Activated naive CD8-positive, alpha-beta T cell treated with anti-CD3 and anti-CD28 coated beads, Interleukin-2, amount 50 U/mL, for 24 hours (primary cell): ENCODE results near the gene WBP11.

Experiments
- ATAC-seq: fragments of 150-1000 bp; cut with Tn5 transposase; one replicate; pipeline ENCODE4 v1.10.0; 2021
- DNase-seq: peaks from one replicate; pipeline ENCODE4 v3.0.0; 2021
- H3K27ac Mint-ChIP-seq: one replicate; pipeline ENCODE4 v1.8.0; 2021; ENCODE audit warnings: mild to moderate bottlenecking, mixed read lengths
- H3K27me3 Mint-ChIP-seq: one replicate; pipeline ENCODE4 v1.8.0; 2021; ENCODE audit warnings: mixed read lengths
- H3K36me3 Mint-ChIP-seq: one replicate; pipeline ENCODE4 v1.8.0; 2021; ENCODE audit warnings: low read depth, mixed read lengths
- H3K4me1 Mint-ChIP-seq: one replicate; pipeline ENCODE4 v1.8.0; 2021; ENCODE audit warnings: mixed read lengths
- H3K4me3 Mint-ChIP-seq: one replicate; pipeline ENCODE4 v1.8.0; 2021; ENCODE audit warnings: mild to moderate bottlenecking, moderate library complexity, mixed read lengths
- H3K9me3 Mint-ChIP-seq: one replicate; pipeline ENCODE4 v1.8.0; 2021; ENCODE audit warnings: mixed read lengths

WBP11 gene

DNA sequence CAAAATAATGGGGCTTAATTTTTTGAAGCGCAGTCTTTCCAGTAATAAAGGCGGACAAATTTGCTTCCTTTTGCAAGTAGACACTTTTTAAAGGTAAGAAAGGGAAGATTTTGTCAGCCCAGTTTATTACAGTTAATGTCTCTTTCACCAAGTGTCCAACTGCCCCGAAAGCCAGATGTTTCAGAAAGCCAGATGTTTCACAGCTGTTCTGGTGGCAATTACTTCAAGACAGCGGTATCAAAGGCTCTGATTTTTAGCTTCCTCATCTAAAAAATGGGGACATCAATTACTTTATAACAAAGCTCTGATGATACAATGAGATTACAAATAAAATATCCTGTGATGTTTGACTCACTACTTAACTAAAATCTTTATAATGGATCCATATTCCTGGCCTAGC is 1.0 kb downstream of the WBP11 start:
- Mint-ChIP-seq H3K27me3 (no peaks in the 10 kb centered on the region), H3K36me3 (peaks cover 30% of the 10 kb centered on the region), H3K27ac (no peak overlapping the region), H3K9me3 (no peaks in the 10 kb centered on the region), H3K4me1 (peaks cover 21% of the 10 kb centered on the region), H3K4me3 (no peak overlapping the region)
- no peak for DNase-seq
- no peak for ATAC-seq

DNA sequence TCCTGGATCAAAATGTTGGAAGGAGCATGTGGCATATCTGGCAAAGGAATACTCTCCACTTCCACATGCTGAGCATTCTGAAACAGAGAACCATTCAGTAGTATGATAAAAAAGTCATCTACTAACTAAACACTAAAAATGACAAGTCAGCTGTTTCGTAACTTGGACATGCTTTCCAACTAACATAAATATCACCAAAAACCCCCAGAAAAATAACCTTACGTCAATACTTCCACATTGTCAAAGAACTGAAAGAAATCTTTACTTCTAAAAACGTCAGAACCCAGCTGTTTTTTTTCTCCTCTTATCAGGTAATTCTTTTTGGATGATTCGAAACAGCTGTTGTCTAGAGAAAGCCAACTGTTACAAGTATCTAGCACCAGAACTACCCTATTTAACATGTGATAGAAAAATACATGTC is 8.2 kb downstream of the WBP11 start:
- no peak for ATAC-seq
- Mint-ChIP-seq H3K4me3 (no peak overlapping the region), H3K36me3 (peaks cover 63% of the 10 kb centered on the region), H3K4me1 (no peaks in the 10 kb centered on the region), H3K27me3 (no peaks in the 10 kb centered on the region), H3K27ac (peak overlapping the region; percentile 24), H3K9me3 (no peaks in the 10 kb centered on the region)
- DNase-seq: no peak

DNA sequence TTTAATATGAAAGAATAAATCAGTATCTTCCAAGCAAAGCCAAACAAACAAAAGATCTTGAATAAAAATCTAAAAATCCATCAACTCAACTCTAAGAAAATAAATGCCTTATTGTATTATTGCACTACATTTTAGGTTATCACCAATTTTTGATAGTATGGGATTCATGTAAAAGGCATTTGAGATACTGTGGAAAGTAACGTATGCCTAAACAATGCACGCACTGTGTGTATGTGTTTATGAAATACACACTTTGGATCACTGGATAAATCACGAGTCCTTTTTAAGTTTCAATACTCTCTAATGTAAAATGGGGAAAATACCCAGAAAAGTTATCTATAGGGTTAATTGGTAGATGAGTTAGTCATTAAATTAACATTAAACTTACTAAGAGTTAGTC is 17.7 kb downstream of the WBP11 start:
- no peak overlapping the region for H3K4me3 Mint-ChIP-seq
- H3K4me1 Mint-ChIP-seq: no peaks in the 10 kb centered on the region
- H3K36me3 Mint-ChIP-seq: peaks cover 49% of the 10 kb centered on the region
- ATAC-seq: no peak
- no peaks in the 10 kb centered on the region for H3K9me3 Mint-ChIP-seq
- no peak overlapping the region for H3K27ac Mint-ChIP-seq
- DNase-seq: no peak
- no peaks in the 10 kb centered on the region for H3K27me3 Mint-ChIP-seq

DNA sequence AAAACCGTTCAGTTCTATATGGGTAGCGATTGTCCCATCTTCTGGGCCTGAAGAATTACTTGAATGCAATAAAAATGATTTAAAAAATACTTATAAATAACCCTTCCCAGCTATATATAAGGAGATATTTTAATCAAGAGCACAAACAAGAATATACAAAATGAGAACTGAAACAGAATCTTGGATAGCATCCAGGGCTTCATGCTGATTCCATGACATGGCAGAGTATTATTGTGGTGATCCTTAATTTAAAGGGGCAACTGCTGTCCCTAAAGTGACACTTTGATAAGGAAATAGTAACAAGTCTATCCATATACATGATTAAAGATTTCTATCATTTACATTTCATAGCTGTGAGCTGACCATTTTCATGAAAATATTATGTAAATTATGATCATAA is 18.8 kb downstream of the WBP11 start:
- Mint-ChIP-seq H3K27ac (no peak overlapping the region), H3K9me3 (no peaks in the 10 kb centered on the region), H3K36me3 (peaks cover 38% of the 10 kb centered on the region), H3K27me3 (no peaks in the 10 kb centered on the region), H3K4me3 (no peak overlapping the region), H3K4me1 (no peaks in the 10 kb centered on the region)
- ATAC-seq: no peak
- no peak for DNase-seq

DNA sequence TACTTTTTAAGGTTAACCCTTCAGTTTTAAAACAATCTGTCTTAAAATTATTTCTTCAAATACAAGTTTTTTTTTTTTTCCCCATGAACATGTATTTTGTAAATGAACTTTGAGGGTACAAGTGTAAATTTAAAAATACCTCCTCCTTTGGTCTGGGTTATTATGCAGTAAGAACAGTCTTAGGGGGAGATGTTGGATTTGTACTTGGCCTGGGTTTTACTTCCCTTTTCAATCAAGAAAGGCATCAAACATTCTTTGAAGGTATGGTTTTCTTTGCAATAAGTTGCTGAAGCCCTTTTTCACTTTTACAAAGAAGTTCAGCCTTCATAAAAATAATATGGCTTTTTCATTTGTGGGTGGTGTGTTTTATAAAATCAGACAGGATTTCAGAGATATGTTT is 20.5 kb downstream of the WBP11 start:
- ATAC-seq (no peak), DNase-seq (no peak)
- no peak overlapping the region for H3K4me3 Mint-ChIP-seq
- peaks cover 26% of the 10 kb centered on the region for H3K36me3 Mint-ChIP-seq
- H3K27ac Mint-ChIP-seq: no peak overlapping the region
- no peaks in the 10 kb centered on the region for H3K9me3 Mint-ChIP-seq
- H3K27me3 Mint-ChIP-seq: no peaks in the 10 kb centered on the region
- no peaks in the 10 kb centered on the region for H3K4me1 Mint-ChIP-seq

DNA sequence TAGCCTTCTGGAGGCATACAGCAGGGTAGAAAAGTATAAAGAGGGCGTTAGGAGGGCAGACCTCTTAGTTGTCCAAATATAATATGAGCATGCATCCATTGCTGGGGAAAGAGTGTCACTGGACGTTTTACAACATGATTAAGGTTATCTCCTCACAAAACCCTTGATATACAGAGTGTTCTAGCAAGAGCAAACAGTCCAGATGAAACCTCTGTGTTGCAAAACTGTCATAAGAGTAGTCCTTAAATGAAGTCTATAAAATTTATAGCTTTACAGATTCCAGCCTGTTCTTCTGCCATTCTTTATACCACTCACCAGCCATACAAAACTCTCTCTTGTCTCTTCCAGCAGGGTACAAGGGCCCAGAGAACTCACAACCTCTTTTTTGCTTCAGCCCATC is 21.7 kb downstream of the WBP11 start:
- DNase-seq (no peak), ATAC-seq (no peak)
- H3K4me3 Mint-ChIP-seq: no peak overlapping the region
- H3K4me1 Mint-ChIP-seq: peaks cover 4% of the 10 kb centered on the region
- H3K36me3 Mint-ChIP-seq: peaks cover 16% of the 10 kb centered on the region
- no peak overlapping the region for H3K27ac Mint-ChIP-seq
- H3K27me3 Mint-ChIP-seq: no peaks in the 10 kb centered on the region
- H3K9me3 Mint-ChIP-seq: no peaks in the 10 kb centered on the region

DNA sequence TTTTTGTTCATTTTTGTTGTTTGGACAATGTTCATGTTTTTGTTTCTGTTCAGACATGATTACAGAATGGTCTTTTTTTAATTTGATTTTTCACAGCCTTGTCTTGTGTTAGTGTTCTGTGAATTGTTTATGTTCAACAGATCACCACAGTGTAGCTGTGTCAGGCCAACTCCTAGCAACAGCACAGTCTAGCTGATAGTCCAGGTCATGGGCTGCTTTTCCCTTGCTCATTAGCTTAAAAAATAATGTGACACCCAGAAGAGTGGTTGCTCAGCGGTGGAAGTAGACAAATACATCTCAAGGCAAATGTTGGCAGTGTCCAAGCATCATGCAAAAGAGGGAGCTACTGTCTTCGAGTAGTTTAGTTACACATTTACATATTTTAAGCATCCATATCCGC is 22.4 kb downstream of the WBP11 start:
- H3K36me3 Mint-ChIP-seq: peaks cover 14% of the 10 kb centered on the region
- no peaks in the 10 kb centered on the region for H3K27me3 Mint-ChIP-seq
- H3K9me3 Mint-ChIP-seq: no peaks in the 10 kb centered on the region
- no peak overlapping the region for H3K27ac Mint-ChIP-seq
- peaks cover 11% of the 10 kb centered on the region for H3K4me1 Mint-ChIP-seq
- H3K4me3 Mint-ChIP-seq: no peak overlapping the region
- DNase-seq: no peak
- no peak for ATAC-seq

DNA sequence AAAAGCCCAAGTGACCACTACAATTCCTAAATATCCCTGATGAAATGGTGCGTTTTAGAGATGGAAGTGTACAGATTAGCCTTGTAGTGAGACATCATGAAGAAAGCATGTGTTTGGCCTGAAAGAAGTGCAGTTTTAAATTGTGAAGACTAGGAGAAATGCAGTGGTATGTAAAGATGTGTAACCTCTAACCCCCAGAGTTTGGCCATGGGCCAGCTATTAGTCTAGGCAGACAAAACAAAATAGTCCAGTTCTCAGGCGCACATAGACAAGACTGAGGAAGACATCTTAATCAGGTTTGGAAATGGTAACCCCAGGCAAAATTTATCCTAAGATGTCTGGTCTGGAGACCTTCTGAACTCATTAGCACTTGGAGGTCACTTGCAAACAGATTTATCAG is 23.4 kb downstream of the WBP11 start:
- Mint-ChIP-seq H3K27ac (no peak overlapping the region), H3K27me3 (no peaks in the 10 kb centered on the region), H3K36me3 (peaks cover 5% of the 10 kb centered on the region), H3K4me1 (peaks cover 22% of the 10 kb centered on the region), H3K4me3 (no peak overlapping the region), H3K9me3 (no peaks in the 10 kb centered on the region)
- ATAC-seq (no peak), DNase-seq (no peak)

DNA sequence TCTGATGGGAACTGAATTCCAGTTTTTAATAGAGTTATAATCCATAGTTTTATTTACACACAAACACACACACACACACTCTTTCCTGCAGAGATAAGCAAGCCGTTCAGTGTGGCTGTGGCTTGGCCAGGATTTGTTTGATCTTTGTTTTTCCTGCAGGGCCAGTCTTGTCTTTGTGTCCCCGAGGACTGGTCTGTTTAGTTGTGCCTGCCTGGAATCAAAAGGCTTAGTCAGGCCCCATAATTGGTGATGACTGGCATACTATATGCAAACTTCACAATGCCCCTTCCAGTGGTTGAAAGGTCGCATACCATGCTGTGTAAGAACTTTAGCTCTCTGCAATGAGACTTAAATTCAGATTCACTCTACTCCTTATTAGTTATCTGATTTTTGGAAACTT is 26.0 kb downstream of the WBP11 start:
- no peaks in the 10 kb centered on the region for H3K9me3 Mint-ChIP-seq
- H3K4me3 Mint-ChIP-seq: no peak overlapping the region
- peaks cover 44% of the 10 kb centered on the region for H3K4me1 Mint-ChIP-seq

DNA sequence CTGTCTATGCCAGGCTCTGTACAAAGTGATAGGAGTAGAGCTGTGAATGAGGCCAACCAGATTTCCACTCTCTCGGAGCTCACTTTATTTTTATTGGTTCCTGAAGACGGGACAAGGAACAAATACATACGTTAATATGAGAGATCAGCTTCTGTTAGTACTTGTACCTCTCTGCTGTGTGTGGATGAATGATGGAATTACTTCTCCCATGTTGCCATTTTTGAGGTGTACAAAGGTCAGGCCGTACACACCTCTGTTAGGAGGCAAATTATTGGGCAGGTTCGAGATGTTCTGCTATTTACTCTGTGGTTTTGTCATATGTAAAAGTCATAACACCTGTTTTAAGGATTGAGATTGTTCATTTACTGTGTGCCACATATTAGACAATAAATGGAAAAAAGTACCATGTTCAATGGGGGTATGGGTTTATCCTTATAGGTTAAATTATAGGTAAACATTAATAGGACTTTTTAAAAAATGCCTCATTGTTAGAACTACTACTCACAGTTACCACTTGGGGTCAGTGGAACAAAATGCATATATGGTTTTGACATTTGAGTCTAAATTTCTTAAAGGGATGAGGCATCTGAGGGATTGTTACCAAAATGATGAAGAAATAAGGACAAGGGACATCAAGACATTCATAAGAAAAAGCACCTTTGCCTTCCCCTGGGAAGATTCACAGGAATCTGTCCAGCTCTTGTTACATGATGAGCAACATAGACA is 26.9 kb downstream of the WBP11 start:
- no peak for ATAC-seq
- Mint-ChIP-seq H3K4me1 (peaks cover 51% of the 10 kb centered on the region), H3K27ac (no peak overlapping the region), H3K9me3 (no peaks in the 10 kb centered on the region), H3K4me3 (peak overlapping the region; percentile 98), H3K27me3 (no peaks in the 10 kb centered on the region), H3K36me3 (no peaks in the 10 kb centered on the region)
- no peak for DNase-seq

More for the DNA sequence above, 26.0 kb downstream of the WBP11 start:
- no peaks in the 10 kb centered on the region for H3K36me3 Mint-ChIP-seq
- no peak overlapping the region for H3K27ac Mint-ChIP-seq
- DNase-seq: no peak
- H3K27me3 Mint-ChIP-seq: no peaks in the 10 kb centered on the region
- no peak for ATAC-seq

DNA sequence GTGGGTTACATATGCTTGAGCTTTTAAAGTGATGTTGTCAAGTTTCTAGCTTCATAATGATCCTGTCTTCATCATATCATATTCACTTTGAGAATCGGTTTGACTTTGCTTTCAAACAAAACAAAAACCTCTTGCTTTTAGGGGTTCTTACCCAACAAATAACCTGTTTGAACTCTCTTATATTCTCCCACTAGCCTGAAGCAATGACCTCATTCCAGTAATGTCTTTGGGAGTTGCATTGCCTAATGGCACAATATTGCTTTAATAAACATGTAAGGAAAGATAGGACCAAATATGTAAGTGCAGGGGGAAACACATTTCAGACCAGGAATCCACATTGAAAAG is 27.7 kb downstream of the WBP11 start:
- H3K27ac Mint-ChIP-seq: peak overlapping the region; percentile 96
- peak overlapping the region; percentile 98 for H3K4me3 Mint-ChIP-seq
- no peaks in the 10 kb centered on the region for H3K9me3 Mint-ChIP-seq
- H3K4me1 Mint-ChIP-seq: peaks cover 59% of the 10 kb centered on the region
- H3K36me3 Mint-ChIP-seq: peaks cover 3% of the 10 kb centered on the region
- no peak for DNase-seq
- no peak for ATAC-seq
- H3K27me3 Mint-ChIP-seq: no peaks in the 10 kb centered on the region

DNA sequence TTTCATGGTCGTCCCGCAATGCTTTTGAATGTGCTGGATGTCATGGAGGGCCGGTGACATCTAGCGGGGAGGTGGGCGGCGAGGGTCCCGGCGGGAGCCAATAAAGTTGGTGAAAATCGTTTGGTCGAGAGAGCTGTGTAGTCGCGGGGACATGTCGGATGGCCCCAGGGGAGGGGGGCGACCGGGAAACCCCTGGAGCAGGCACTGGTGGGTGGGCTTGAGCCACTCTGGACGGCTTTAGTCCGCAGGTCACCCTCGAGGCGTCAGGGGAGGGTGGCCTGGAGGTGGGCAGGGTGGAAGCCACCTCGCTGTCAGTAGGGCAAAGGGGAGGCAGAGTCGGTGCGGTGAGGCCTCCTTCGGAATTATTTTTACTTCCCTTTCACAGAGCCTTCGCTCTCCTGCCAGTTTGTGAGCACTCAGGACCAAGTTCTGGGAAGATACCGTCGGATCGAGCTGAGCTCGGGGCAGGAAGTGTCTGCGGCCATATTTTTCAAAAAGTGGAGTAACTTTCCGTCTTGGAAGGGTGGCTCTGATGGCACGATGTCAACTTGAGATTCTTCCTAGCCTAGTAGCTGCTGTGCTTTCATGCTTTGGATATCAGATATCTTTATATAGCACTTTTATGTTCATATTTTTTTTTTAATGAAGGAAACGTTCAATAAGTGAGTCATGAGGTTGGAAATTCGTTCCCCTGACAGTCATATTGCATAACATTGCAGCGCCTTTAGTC is 28.2 kb downstream of the WBP11 start:
- peak; percentile 28 for DNase-seq
- peaks cover 60% of the 10 kb centered on the region for H3K4me1 Mint-ChIP-seq

DNA sequence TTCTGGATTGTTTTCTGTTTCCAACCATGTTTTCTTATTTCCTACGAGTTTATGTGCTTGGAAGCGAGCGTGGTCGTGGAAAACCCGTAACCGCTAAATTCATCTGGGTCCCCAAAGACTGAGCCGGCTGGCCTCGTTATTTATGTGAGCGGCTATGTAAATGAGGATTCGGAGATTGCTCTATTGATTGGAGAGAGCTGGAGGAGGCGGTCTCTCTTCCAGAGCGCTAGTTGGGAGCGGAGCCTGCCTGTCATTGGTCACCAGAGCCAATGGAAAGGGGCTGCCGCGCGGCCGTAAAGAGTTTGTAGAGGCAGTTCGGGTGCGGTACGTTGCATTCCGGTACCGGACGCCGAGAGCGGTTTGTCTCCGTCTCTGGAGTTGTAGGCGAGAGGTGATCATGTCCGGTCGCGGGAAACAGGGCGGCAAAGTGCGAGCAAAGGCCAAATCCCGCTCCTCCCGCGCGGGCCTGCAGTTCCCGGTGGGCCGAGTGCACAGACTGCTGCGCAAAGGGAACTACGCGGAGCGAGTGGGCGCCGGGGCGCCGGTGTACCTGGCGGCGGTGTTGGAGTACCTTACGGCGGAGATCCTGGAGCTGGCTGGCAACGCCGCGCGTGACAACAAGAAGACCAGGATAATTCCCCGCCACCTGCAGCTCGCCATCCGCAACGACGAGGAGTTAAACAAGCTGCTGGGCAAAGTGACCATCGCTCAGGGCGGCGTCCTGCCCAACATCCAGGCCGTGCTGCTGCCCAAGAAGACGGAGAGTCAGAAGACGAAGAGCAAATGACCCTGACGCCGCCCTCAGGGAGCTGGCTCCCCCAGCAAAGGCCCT is 29.0 kb downstream of the WBP11 start:
- H3K4me1 Mint-ChIP-seq: peaks cover 61% of the 10 kb centered on the region

More for the DNA sequence above, 28.2 kb downstream of the WBP11 start:
- no peak for ATAC-seq
- Mint-ChIP-seq H3K27me3 (no peaks in the 10 kb centered on the region), H3K9me3 (no peaks in the 10 kb centered on the region), H3K4me3 (peak overlapping the region; percentile 98), H3K27ac (peak overlapping the region; percentile 96), H3K36me3 (peaks cover 9% of the 10 kb centered on the region)

DNA sequence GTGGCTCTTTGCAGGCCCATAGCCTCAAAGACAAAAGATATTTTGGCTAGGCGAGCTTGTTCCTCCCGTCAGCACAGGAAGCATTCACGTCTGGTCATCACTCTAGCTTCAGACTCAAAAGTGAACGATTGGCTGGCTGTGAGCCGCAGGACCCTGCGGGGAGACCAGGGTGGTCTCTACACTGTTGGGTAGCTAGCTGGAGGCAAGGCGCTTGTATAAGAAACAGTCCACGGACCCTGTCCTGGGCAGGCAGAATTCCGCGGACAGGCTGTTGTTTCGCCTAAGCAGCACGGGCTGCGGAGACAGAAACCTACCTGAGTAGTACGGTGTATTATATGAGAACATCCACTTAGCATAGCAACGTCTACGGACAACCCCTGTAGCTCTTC is 29.6 kb downstream of the WBP11 start:
- H3K4me1 Mint-ChIP-seq: peaks cover 66% of the 10 kb centered on the region
- H3K9me3 Mint-ChIP-seq: no peaks in the 10 kb centered on the region
- peak; percentile 32 for DNase-seq
- ATAC-seq: peak; percentile 1
- H3K4me3 Mint-ChIP-seq: peak overlapping the region; percentile 98
- H3K27me3 Mint-ChIP-seq: no peaks in the 10 kb centered on the region
- peak overlapping the region; percentile 96 for H3K27ac Mint-ChIP-seq
- peaks cover 21% of the 10 kb centered on the region for H3K36me3 Mint-ChIP-seq

More for the DNA sequence above, 29.0 kb downstream of the WBP11 start:
- no peaks in the 10 kb centered on the region for H3K27me3 Mint-ChIP-seq
- H3K27ac Mint-ChIP-seq: peak overlapping the region; percentile 96
- ATAC-seq (peak; percentile 66), DNase-seq (peak; percentile 85)
- H3K36me3 Mint-ChIP-seq: peaks cover 15% of the 10 kb centered on the region
- H3K4me3 Mint-ChIP-seq: peak overlapping the region; percentile 98
- no peaks in the 10 kb centered on the region for H3K9me3 Mint-ChIP-seq

DNA sequence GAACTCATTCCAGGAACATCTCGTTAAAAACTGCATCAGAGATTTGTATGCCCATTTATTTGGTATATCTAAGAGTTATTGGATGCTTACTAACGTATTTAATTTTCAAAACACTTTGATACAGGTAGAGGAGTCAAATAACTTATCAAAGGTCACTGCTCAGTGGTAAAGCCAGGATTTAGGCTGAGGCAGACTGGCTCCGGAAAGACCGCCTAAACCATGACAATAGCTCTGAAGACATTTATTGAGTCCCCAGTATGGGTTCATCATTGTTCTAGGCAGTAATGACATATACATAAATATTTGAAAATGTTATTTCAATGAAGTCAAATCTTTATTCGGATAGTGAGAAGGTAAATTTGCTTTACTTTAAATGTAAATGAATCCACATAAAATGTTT is 30.3 kb downstream of the WBP11 start:
- H3K9me3 Mint-ChIP-seq: no peaks in the 10 kb centered on the region
- H3K36me3 Mint-ChIP-seq: peaks cover 23% of the 10 kb centered on the region
- H3K4me3 Mint-ChIP-seq: peak overlapping the region; percentile 98
- ATAC-seq (no peak), DNase-seq (no peak)
- H3K4me1 Mint-ChIP-seq: peaks cover 72% of the 10 kb centered on the region
- H3K27ac Mint-ChIP-seq: peak overlapping the region; percentile 44
- H3K27me3 Mint-ChIP-seq: no peaks in the 10 kb centered on the region
